Measurements from ENCODE around the gene MLST8.
A peak's percentile ranks its signal among the peaks of the same experiment; 100 is the strongest.
"Not testable (repeated sequence)": the region's sequence is repeated elsewhere in the genome, so short reads cannot be mapped to it uniquely, and the experiment has no call there.

Gene MLST8

GRCh38 chr16:2232094-2232990 is 27.1 kb downstream of the MLST8 start:
- no peak for DNase-seq

- DNase-seq, result no peak
These were observed 28.0 kb downstream of the MLST8 start for GRCh38 chr16:2233046-2233775.

- no peak for DNase-seq
These were observed 28.9 kb downstream of the MLST8 start for GRCh38 chr16:2233872-2234812.

- no peak for DNase-seq
These were observed 29.5 kb downstream of the MLST8 start for GRCh38 chr16:2234813-2235170.

- no peak for DNase-seq
These were observed 30.0 kb downstream of the MLST8 start for GRCh38 chr16:2235234-2235651.

GRCh38 chr16:2235695-2236336 is 30.6 kb downstream of the MLST8 start:
- DNase-seq, result no peak

GRCh38 chr16:2236337-2237101 is 31.3 kb downstream of the MLST8 start, which contains the start of gene DNASE1L2:
Gene DNASE1L2 (plus strand): TSS chr16:2236444. CDS start chr16:2236817, 373 bp downstream.
- peak; percentile 66 for DNase-seq

GRCh38 chr16:2237102-2237482 is 31.8 kb downstream of the MLST8 start:
- no peak for DNase-seq

GRCh38 chr16:2237493-2238149 is 32.4 kb downstream of the MLST8 start:
- peak; percentile 35 for DNase-seq

GRCh38 chr16:2238150-2238837 is 33.0 kb downstream of the MLST8 start:
- no peak for DNase-seq

- DNase-seq, result no peak
These were observed 33.8 kb downstream of the MLST8 start for GRCh38 chr16:2238838-2239675.

- DNase-seq, result not testable (repeated sequence)
These were observed 35.1 kb downstream of the MLST8 start for GRCh38 chr16:2240331-2240730.

- no peak for DNase-seq
These were observed 37.3 kb downstream of the MLST8 start for GRCh38 chr16:2242598-2242997.

- no peak for DNase-seq
These were observed 37.8 kb downstream of the MLST8 start for GRCh38 chr16:2243031-2243528.

- DNase-seq, result no peak
These were observed 38.5 kb downstream of the MLST8 start for GRCh38 chr16:2243781-2244180.

GRCh38 chr16:2244301-2244700 is 39.0 kb downstream of the MLST8 start:
- DNase-seq, result no peak

GRCh38 chr16:2244926-2245795 is 39.9 kb downstream of the MLST8 start:
- DNase-seq, result no peak

- DNase-seq, result no peak
These were observed 41.1 kb downstream of the MLST8 start for GRCh38 chr16:2246301-2246885.

All from eye (tissue), 1 donor.